ENCODE results near the gene TOPAZ1. TPM values are rescaled to one million over a fixed set of nuclear protein-coding genes. Genes with fewer than 3 reads are reported as not detected.

Gene TOPAZ1
- total RNA-seq, 1 experiment from 2014 or later: not detected

- no peak overlapping the region for H3T11ph ChIP-seq (ENCODE audit: low read length)
- H3K79me1 ChIP-seq (ENCODE audit: insufficient read depth, low read depth, low read length, poor library complexity, severe bottlenecking): no peaks in the 10 kb centered on the region
- H4K20me1 ChIP-seq (ENCODE audit: control insufficient read depth, insufficient read depth, insufficient read length): no peaks in the 10 kb centered on the region
- H3K79me2 ChIP-seq (ENCODE audit: insufficient read depth, low read length): no peaks in the 10 kb centered on the region
- TF ChIP-seq, protein P1, sequence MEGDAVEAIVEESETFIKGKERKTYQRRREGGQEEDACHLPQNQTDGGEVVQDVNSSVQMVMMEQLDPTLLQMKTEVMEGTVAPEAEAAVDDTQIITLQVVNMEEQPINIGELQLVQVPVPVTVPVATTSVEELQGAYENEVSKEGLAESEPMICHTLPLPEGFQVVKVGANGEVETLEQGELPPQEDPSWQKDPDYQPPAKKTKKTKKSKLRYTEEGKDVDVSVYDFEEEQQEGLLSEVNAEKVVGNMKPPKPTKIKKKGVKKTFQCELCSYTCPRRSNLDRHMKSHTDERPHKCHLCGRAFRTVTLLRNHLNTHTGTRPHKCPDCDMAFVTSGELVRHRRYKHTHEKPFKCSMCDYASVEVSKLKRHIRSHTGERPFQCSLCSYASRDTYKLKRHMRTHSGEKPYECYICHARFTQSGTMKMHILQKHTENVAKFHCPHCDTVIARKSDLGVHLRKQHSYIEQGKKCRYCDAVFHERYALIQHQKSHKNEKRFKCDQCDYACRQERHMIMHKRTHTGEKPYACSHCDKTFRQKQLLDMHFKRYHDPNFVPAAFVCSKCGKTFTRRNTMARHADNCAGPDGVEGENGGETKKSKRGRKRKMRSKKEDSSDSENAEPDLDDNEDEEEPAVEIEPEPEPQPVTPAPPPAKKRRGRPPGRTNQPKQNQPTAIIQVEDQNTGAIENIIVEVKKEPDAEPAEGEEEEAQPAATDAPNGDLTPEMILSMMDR (conservative IDR thresholded peaks at IDR 0.05): no peak
- H3K27ac Mint-ChIP-seq: no peak overlapping the region
- no peak overlapping the region for H3K23ac ChIP-seq (ENCODE audit: insufficient read length, low read depth, low read length)
- H3K4ac ChIP-seq (ENCODE audit: low read depth, low read length): no peak overlapping the region
- no peak overlapping the region for H3K27ac ChIP-seq (ENCODE audit: insufficient read length, low read depth, low read length)
- H3K4me1 Mint-ChIP-seq: peaks cover under 1% of the 10 kb centered on the region in 2 experiments; a peak in 1 of 4 replicates
- no peak overlapping the region for H3K18ac ChIP-seq (ENCODE audit: insufficient read length, low read depth, low read length)
- no peaks in the 10 kb centered on the region for H3K23me2 ChIP-seq (ENCODE audit: insufficient read length, low read depth, low read length, poor library complexity, severe bottlenecking)
- H2AK5ac ChIP-seq (ENCODE audit: insufficient read length, low read length): no peak overlapping the region
- H3K27me3 Mint-ChIP-seq (ENCODE audit: low read depth): peaks cover 4% of the 10 kb centered on the region; the same call in 1 of the 2 replicates
- H2BK20ac ChIP-seq (ENCODE audit: low read depth, low read length, poor library complexity, severe bottlenecking): no peak overlapping the region
- no peak overlapping the region for H4K8ac ChIP-seq (replicated peaks; ENCODE audit: insufficient read length, low read depth, low read length)
- no peak overlapping the region for H3K4me3 Mint-ChIP-seq
- no CpG with 5 or more reads among the region's 3 CpGs for WGBS (ENCODE audit: extremely low coverage, insufficient read length, low lambda C conversion rate)
- no peak overlapping the region for H3K9ac ChIP-seq (ENCODE audit: extremely low read depth, insufficient read length, low read length)
- no peak overlapping the region for H3K14ac ChIP-seq (ENCODE audit: insufficient read depth, low read length)
- H3K4me2 ChIP-seq (ENCODE audit: insufficient read depth, insufficient read length, low read length): no peak overlapping the region
- no peak overlapping the region for H2BK12ac ChIP-seq (ENCODE audit: insufficient read length, low read depth, low read length)
- no peaks in the 10 kb centered on the region for H3K9me3 ChIP-seq (ENCODE audit: control insufficient read depth, low read depth, low read length)
- H2BK15ac ChIP-seq (ENCODE audit: low read depth, low read length): no peak overlapping the region
- no peak for DNase-seq
- H3K27me3 ChIP-seq (ENCODE audit: insufficient read depth, low read length): no peaks in the 10 kb centered on the region
- H4K91ac ChIP-seq (ENCODE audit: insufficient read length, low read depth, low read length): no peak overlapping the region
- H2AFZ ChIP-seq (ENCODE audit: low read length): no peak overlapping the region
- no peak overlapping the region for H3K56ac ChIP-seq (ENCODE audit: insufficient read length, low read depth, low read length)
- H3K4me1 ChIP-seq (ENCODE audit: insufficient read depth, low read length): no peaks in the 10 kb centered on the region
- H3K36me3 Mint-ChIP-seq (ENCODE audit: insufficient read depth in 1 of 3, low read depth in 3 of 3): peaks cover 0 to 4% (median 0%) of the 10 kb centered on the region in 3 experiments; a peak in 2 of 7 replicates
- no peak overlapping the region for H2BK5ac ChIP-seq (ENCODE audit: insufficient read length, low read length)
- no peak overlapping the region for H2BK120ac ChIP-seq (ENCODE audit: low read depth, low read length, poor library complexity, severe bottlenecking)
- H3K9me3 Mint-ChIP-seq: peaks cover 5% of the 10 kb centered on the region in 2 experiments
- no peak overlapping the region for H4K5ac ChIP-seq (ENCODE audit: insufficient read length, low read depth, low read length)
Measured at GRCh38 chr3:44242721-44243120, 1.0 kb downstream of the TOPAZ1 start.
